NT2/D1 (cell line): Measurements from ENCODE around the gene AP1AR.
A peak's percentile ranks its signal among the peaks of the same experiment; 100 is the strongest.

Source experiments
- DNase-seq: peaks from one replicate; pipeline ENCODE4 v3.0.0-alpha.2; 2011; ENCODE audit warnings: low read depth, low spot score
- H3K27me3 ChIP-seq: 2 replicates; pipeline ENCODE4 v1.6.0; 2011; ENCODE audit warnings: mild to moderate bottlenecking; ENCODE audit not compliant: insufficient read length, insufficient read depth
- H3K36me3 ChIP-seq: 2 replicates; pipeline ENCODE4 v1.6.1; 2011; ENCODE audit warnings: mild to moderate bottlenecking, low read length, mixed read lengths; ENCODE audit not compliant: insufficient read depth, insufficient read length
- H3K4me1 ChIP-seq: 2 replicates; pipeline ENCODE4 v1.5.1; 2011; ENCODE audit not compliant: insufficient read depth, insufficient read length
- H3K4me3 ChIP-seq: 2 replicates; pipeline ENCODE4 v1.5.1; 2011; ENCODE audit warnings: low read depth; ENCODE audit not compliant: insufficient read length
- H3K9ac ChIP-seq: 2 replicates; pipeline ENCODE4 v1.6.0; 2011; ENCODE audit warnings: low read depth; ENCODE audit not compliant: insufficient read length
- H3K9me3 ChIP-seq: 2 replicates; pipeline ENCODE4 v1.5.1; 2011; ENCODE audit warnings: mild to moderate bottlenecking, low read length; ENCODE audit not compliant: insufficient read depth
- SUZ12 ChIP-seq: IDR thresholded peaks from 2 replicates; pipeline ENCODE4 v1.6.1; 2011; ENCODE audit not compliant: insufficient read length, insufficient read depth; ENCODE audit errors: extremely low read depth
- YY1 ChIP-seq: IDR thresholded peaks from 2 replicates; pipeline ENCODE4 v1.6.1; 2011; ENCODE audit not compliant: insufficient read length, insufficient read depth
- ZNF274 ChIP-seq: IDR thresholded peaks from 2 replicates; pipeline ENCODE4 v1.6.1; 2011; ENCODE audit warnings: mild to moderate bottlenecking, low read depth, low read length

Gene AP1AR

DNA sequence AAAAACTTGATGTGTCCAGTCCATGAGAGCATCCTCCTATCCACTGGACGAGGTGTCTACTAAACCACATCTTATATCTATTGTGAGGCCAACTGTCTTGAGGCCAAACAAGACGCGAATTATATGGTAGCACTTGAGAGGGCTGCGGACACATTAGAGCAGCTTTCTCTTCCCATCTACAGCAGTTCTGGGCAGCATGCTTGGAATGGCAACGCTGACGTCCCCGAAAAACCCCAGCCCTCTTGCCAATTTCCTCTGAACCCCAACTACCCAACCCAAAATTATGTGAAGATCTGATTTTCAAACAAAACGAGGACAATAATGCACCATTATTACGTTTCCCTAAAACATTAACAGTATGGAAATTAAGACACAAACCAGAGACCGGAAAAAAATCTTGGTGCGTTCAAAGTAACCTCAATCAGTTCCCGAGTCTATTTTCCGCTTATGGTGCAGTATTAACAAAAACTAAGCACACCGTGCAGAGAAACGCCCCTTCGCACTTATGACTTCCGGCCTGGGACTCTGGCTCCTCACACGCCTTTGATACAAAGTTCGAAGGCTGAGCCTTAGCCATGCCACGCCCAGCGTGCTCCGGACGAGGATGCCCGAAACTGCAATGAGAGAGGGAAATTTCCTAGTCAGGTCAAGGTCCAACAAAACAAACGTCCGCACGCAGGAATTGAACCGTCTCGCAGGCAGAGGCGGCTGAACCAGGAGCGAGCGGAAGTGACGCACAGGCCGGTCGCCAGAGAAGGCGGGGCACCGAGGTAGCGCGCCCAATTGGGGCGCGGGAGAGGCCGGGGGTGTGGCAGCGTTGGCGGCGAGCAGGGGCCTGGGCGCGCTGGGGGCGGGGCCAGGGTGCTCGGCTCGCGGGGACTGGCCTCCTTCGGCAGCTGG is 458 bp upstream of the AP1AR start:
- H3K9ac ChIP-seq, result peak overlapping the region; percentile 95
- H3K27me3 ChIP-seq, result no peaks in the 10 kb centered on the region
- DNase-seq, result peak; percentile 80
- H3K4me3 ChIP-seq, result peak overlapping the region; percentile 96
- TF ChIP-seq ZNF274, result no peak
- TF ChIP-seq YY1, result no peak
- no peak for TF ChIP-seq SUZ12
- no peaks in the 10 kb centered on the region for H3K9me3 ChIP-seq
- no peaks in the 10 kb centered on the region for H3K4me1 ChIP-seq
- no peaks in the 10 kb centered on the region for H3K36me3 ChIP-seq

DNA sequence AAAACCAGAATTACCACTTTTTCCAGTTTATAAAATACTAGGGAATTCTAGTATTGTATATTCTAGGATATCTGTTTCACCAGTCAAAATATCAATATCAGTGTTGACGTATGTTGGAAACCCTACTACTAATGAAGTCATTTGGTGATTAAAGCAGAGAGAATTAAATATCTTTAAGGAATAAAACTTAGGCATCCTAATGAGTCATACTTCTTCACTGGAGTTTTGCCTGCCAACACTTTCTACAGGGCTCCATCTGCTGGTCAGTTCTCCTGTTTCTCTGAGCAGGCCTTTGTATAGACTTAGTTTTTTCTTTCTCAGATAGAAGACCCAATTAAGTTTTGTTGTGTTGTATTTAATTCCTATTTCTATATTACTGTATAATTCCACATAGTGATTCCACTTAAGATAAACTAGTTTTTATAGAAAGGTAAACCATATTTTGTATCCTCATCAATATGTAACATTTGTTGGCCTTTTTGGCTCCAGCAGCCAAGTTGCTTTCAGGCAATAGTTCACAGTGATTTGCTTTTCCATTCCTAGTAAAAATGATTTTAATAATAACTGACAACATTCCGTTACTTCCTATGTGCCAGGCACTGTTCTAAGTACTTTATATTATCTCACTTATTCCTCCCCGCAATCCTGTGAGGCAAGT is 3.5 kb downstream of the AP1AR start:
- no peaks in the 10 kb centered on the region for H3K4me1 ChIP-seq
- no peak overlapping the region for H3K4me3 ChIP-seq
- H3K27me3 ChIP-seq, result no peaks in the 10 kb centered on the region
- DNase-seq, result peak; percentile 30
- H3K9ac ChIP-seq, result no peak overlapping the region
- H3K36me3 ChIP-seq, result no peaks in the 10 kb centered on the region
- TF ChIP-seq SUZ12, result no peak
- no peak for TF ChIP-seq YY1
- TF ChIP-seq ZNF274, result no peak
- H3K9me3 ChIP-seq, result no peaks in the 10 kb centered on the region

DNA sequence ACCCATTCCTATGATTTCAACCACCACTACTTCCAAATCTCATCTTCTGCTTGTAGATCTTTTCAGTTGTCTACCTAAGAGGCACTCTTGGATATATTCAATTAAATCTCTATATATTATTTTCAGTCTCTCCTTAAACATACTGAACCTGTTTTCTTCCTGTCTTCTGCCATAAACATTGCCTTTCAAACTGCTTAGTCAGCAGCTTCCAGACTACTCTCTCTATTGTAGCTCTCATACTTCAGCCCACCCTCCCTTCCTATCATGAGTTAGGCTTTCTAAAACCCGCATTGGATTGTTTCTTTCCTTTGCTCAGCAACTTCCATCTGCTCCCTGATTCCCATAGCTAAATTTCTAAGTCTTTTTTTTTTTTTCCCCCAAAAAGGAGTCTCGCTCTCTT is 4.5 kb downstream of the AP1AR start:
- no peak overlapping the region for H3K4me3 ChIP-seq
- no peaks in the 10 kb centered on the region for H3K36me3 ChIP-seq
- no peaks in the 10 kb centered on the region for H3K9me3 ChIP-seq
- no peak for DNase-seq
- no peak for TF ChIP-seq YY1
- no peak for TF ChIP-seq SUZ12
- no peak for TF ChIP-seq ZNF274
- no peaks in the 10 kb centered on the region for H3K27me3 ChIP-seq
- H3K9ac ChIP-seq, result no peak overlapping the region
- no peaks in the 10 kb centered on the region for H3K4me1 ChIP-seq

DNA sequence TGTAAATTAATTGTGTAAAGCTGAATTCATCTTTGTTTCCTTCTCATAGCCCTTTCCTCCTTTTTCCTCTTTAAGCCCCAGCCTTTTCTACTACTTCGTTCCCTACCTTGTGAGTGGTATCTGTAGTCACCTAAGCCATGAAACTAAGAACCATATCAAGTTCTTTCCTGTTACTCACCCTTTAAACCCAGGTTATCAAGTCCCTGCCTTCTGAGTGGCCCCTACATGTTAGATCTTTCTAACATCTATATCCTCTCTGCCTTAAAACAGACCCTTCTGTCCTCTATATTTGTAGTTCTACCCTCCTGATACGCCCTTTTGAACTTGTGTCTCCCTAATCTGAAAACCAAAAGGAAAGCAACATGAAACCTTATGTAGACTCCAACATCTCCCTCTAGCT is 7.2 kb downstream of the AP1AR start:
- Histone ChIP-seq H3K27me3 (no peaks in the 10 kb centered on the region), H3K4me1 (no peaks in the 10 kb centered on the region), H3K9me3 (no peaks in the 10 kb centered on the region), H3K36me3 (peaks cover 3% of the 10 kb centered on the region), H3K4me3 (no peak overlapping the region), H3K9ac (no peak overlapping the region)
- DNase-seq, result no peak
- no peak for TF ChIP-seq SUZ12
- TF ChIP-seq YY1, result no peak
- no peak for TF ChIP-seq ZNF274

DNA sequence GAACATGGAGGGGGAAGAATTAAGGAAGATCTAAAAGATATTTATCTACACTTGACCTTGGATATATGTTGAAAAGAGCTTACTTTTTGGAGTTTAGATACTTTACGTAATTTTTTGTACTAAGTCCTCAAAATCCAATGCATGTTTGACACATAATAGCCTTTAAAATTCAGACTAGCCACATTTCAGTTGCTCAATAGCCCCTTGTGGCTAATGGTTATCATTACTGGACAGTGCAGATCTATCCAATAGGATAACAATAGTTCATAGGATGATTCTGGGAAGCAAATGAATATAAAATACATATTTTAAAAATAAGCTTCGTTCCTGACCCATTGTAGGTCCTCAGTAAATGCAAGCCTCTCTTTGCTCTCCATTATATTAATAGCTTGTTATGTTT is 13.8 kb downstream of the AP1AR start:
- no peak overlapping the region for H3K4me3 ChIP-seq
- no peak overlapping the region for H3K9ac ChIP-seq
- peaks cover 3% of the 10 kb centered on the region for H3K36me3 ChIP-seq
- TF ChIP-seq ZNF274, result no peak
- no peak for TF ChIP-seq SUZ12
- no peak for TF ChIP-seq YY1
- no peak for DNase-seq
- no peaks in the 10 kb centered on the region for H3K27me3 ChIP-seq
- H3K9me3 ChIP-seq, result no peaks in the 10 kb centered on the region
- no peaks in the 10 kb centered on the region for H3K4me1 ChIP-seq

DNA sequence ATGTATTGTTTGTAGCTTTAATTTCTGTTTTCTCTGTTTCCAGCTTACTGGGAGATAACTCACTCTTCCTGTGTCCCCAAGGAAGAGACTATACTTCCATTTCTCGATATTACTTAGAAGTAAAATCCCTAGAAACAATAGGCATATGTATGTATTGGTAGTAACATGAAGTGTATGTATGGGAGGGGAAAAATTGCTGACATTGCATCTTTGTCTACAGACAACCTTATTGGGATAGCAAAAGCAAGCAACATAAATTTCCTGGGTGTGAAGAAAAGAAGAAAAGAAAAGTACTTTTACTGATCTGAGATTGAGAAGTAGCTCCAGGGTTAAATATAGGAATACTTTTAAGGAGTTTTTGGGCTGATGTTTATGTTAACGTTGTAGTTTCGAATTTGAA is 15.4 kb downstream of the AP1AR start:
- Histone ChIP-seq H3K4me1 (no peaks in the 10 kb centered on the region), H3K4me3 (no peak overlapping the region), H3K27me3 (no peaks in the 10 kb centered on the region), H3K9me3 (no peaks in the 10 kb centered on the region), H3K9ac (no peak overlapping the region), H3K36me3 (peaks cover 3% of the 10 kb centered on the region)
- no peak for DNase-seq
- TF ChIP-seq YY1 (no peak), ZNF274 (no peak), SUZ12 (no peak)

DNA sequence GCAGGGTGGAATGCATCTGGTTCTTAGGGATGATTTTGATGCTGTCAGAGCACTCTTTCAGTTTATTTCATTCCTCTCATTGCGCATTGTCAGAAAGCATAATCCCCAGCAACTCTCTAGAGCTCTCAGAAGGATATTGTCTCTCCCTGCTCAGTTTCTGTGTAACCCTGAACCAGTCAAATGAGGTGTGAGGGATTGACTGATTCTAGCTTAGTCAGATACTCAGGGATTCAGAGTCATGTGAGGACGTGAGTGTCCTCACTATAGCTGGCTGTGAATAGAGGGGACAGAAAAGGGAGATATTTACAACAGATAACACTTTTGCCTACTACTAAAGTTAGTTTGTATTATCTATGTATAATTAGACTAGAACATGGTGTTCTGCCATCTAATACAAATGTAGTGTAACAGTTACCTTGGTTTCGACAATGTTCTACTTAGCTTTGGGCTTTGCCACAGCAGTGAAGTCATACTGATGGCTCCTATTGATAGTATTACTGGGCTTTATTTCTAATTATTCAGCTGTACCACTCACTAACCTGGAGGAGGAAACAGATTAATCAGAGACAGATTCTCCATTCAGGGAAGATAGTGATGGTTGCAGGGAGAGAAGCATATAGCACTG is 19.5 kb downstream of the AP1AR start:
- DNase-seq, result no peak
- TF ChIP-seq YY1 (no peak), ZNF274 (no peak), SUZ12 (no peak)
- H3K9ac ChIP-seq, result no peak overlapping the region
- H3K36me3 ChIP-seq, result peaks cover 3% of the 10 kb centered on the region
- H3K27me3 ChIP-seq, result no peaks in the 10 kb centered on the region
- H3K4me3 ChIP-seq, result no peak overlapping the region
- no peaks in the 10 kb centered on the region for H3K4me1 ChIP-seq
- no peaks in the 10 kb centered on the region for H3K9me3 ChIP-seq
